ENCODE measurements around the gene FXYD4. TPM values are rescaled to one million over a fixed set of nuclear protein-coding genes. Genes with fewer than 3 reads are reported as not detected.

FXYD4 gene
- total RNA-seq, 2 experiments from 2014 or later: not detected

DNA sequence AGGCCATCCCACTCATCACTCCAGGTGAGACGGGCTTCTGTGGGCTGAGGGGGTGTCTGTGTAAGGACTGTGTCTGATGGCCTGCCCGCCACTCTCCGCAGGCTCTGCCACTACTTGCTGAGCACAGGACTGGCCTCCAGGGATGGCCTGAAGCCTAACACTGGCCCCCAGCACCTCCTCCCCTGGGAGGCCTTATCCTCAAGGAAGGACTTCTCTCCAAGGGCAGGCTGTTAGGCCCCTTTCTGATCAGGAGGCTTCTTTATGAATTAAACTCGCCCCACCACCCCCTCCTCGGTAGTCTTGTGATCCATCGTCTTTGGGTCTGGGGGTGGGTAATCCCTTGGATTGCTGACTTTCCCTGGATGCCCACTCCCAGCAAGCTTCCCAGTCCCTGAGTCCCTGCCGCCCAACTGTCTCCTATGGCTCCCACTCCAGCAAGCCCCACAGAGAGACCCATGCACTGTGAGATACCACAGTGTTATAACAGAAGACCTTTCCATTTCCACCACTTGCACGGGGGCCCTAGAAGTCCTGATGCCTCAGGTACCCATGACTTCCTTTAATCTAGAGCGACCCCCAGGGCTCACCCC lies 4.7 kb downstream of the FXYD4 start:
- no peak for ATAC-seq
- no peak for DNase-seq
- ChIA-PET POLR2A (no interaction called here), CTCF (interaction anchor here (0.6 kb wide), 1 partner anchor 31 kb away, joined by 4 read pairs; no protein-coding TSS in a partner anchor)
- intact Hi-C loops (cut with DNase I, micrococcal nuclease): no loop called here
- H3K4me1 Mint-ChIP-seq: peaks cover 4% of the 10 kb centered on the region
- H3K27me3 Mint-ChIP-seq: no peaks in the 10 kb centered on the region
- no peaks in the 10 kb centered on the region for H3K36me3 Mint-ChIP-seq (ENCODE audit: low read depth)
- no peaks in the 10 kb centered on the region for H3K9me3 Mint-ChIP-seq (ENCODE audit: low read depth)
- no peak overlapping the region for H3K27ac Mint-ChIP-seq
- H3K4me3 Mint-ChIP-seq: no peak overlapping the region

DNA sequence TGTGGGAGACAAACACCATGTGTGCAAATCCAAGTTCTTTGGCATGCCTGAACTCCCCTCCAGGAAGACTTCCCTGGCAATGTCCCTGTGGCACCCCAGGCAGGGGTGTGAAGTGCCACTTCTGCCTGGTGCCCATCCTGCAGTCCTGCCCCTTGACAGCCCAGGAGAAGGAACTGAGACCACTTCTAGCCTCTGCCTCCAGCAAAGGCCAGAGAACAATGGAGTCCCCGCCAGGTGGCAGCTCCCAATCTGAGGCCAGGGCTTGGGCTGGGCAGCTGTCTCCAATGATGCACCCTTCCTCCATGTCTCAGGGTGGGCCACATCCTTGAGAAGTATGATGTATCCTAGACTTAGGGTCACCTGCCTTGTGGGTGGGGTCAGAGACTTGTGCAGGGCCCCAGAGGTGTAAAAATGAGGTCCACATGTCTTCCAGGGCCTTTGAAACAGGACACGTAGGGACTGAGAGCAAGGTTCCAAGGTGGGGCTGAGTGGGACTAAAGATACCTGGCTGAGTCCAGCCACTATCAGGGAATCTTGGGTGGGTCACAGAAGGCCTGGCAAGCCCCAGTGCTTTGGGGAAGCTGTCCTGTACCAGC lies 5.5 kb downstream of the FXYD4 start:
- Mint-ChIP-seq H3K27me3 (no peaks in the 10 kb centered on the region), H3K36me3 (ENCODE audit: low read depth) (no peaks in the 10 kb centered on the region), H3K27ac (no peak overlapping the region), H3K9me3 (ENCODE audit: low read depth) (no peaks in the 10 kb centered on the region), H3K4me3 (no peak overlapping the region), H3K4me1 (peaks cover 4% of the 10 kb centered on the region)
- no peak for DNase-seq
- intact Hi-C loops (cut with DNase I, micrococcal nuclease): no loop called here
- no peak for ATAC-seq
- CTCF ChIA-PET: interaction anchor here (0.6 to 0.8 kb wide), 2 partner anchors 30 to 67 kb away, joined by 3 to 4 read pairs; no protein-coding TSS in a partner anchor
- POLR2A ChIA-PET: no interaction called here

DNA sequence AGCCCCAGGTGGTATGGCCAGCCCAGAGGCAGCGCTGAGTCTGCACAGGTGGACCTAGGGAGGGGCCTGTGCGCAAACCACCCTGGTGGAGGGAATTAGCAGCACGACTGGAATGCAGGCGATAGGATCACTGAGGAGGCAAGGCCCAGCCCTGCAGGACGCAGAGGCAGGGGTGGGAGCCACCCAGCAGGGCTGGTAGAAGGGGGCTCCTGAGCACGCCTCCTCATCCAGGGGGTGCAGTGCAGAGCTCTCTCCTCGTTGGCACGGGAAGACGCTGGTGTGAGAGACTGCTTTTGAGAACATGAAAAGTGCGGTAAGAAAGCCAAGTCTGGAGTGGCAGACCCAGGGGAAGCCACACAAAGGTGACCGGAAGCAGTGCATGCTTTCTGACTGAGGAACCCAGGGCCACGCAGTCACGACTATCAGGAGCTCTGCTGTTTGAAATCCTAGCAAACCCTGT lies 6.0 kb downstream of the FXYD4 start:
- H3K27ac Mint-ChIP-seq: no peak overlapping the region
- H3K9me3 Mint-ChIP-seq (ENCODE audit: low read depth): no peaks in the 10 kb centered on the region
- H3K27me3 Mint-ChIP-seq: no peaks in the 10 kb centered on the region
- H3K4me3 Mint-ChIP-seq: no peak overlapping the region
- intact Hi-C loops (cut with DNase I, micrococcal nuclease): no loop called here
- no peaks in the 10 kb centered on the region for H3K36me3 Mint-ChIP-seq (ENCODE audit: low read depth)
- POLR2A ChIA-PET: no interaction called here
- CTCF ChIA-PET: interaction anchor here (0.8 kb wide), 1 partner anchor 67 kb away, joined by 3 read pairs; no protein-coding TSS in a partner anchor
- no peak for ATAC-seq
- H3K4me1 Mint-ChIP-seq: peaks cover 4% of the 10 kb centered on the region
- DNase-seq: no peak

DNA sequence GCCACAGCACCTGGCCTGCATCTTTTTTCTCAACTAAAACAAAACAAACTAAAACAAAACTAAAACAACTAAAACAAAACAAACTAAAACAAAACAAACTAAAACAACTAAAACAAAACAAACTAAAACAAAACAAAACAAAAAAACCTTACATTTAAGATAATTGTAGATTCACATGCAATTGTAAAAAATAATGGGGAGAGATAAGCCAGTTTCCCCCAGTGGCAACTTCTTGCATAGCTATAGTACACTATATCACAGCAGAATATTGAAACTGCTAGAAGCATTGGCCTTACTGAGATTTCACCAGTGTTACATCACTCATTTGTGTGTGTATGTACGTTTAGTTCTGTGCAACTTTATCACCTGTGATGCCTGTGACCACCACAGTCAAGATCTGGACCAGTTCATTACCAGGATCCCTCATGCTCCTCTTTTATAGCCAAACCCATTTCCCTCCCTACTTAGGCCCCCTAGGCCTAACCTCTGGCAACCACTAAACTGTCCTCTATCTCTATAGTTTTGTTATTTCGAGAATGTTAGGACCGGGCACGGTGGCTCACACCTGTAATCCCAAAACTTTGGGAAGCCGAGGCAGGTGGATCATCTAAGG lies 9.3 kb downstream of the FXYD4 start:
- no peaks in the 10 kb centered on the region for H3K9me3 Mint-ChIP-seq (ENCODE audit: low read depth)
- H3K36me3 Mint-ChIP-seq (ENCODE audit: low read depth): peaks cover 3% of the 10 kb centered on the region
- no peak for DNase-seq
- no peak overlapping the region for H3K4me3 Mint-ChIP-seq
- peak; percentile 69 for ATAC-seq
- intact Hi-C loops (cut with DNase I, micrococcal nuclease): no loop called here
- CTCF ChIA-PET: interaction anchor here (0.6 to 1.2 kb wide), 6 partner anchors 8 to 89 kb away, joined by 3 to 4 read pairs (median 3); no protein-coding TSS in a partner anchor
- H3K27me3 Mint-ChIP-seq: no peaks in the 10 kb centered on the region
- H3K27ac Mint-ChIP-seq: peak overlapping the region; percentile 29
- POLR2A ChIA-PET: interaction anchor here (0.7 kb wide), 1 partner anchor 92 kb away, joined by 4 read pairs; no protein-coding TSS in a partner anchor
- H3K4me1 Mint-ChIP-seq: peaks cover 4% of the 10 kb centered on the region

DNA sequence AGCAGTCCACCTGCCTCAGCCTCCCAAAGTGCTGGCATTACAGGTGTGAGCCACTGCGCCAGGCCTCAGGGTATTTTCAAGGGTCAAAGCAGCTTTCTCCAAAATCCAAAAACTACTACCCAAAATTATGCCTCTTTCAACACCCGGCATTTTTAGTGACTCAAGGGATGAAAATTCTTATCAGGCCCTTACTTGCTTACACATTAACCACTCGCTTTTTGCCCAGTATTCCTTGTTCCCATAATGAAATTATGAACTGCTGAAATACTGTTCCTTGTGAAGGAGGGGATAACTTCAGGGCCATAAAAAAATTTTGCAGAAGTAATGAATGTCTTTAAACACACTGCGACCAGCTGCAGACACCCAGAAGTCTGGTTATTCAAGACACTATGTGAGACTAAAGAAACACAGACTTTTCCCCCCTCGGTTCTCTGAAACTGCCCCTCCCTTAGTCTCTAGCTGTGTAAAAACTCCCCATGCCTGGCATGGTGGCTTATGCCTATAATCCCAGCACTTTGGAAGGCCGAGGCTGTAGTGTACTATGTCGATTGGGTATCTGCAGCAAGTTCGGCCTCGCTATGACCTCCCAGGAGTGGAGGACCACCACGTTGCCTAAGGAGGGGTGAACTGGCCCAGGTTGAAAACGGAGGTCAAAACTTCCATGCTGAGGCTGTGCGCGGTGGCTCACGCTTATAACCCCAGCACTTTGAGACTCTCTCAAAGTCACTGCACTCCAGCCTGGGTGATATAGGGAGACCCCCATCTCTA lies 12.0 kb downstream of the FXYD4 start:
- POLR2A ChIA-PET: interaction anchor here (0.6 to 0.8 kb wide), 2 partner anchors 16 to 65 kb away, joined by 3 to 4 read pairs; no protein-coding TSS in a partner anchor
- no peak for ATAC-seq
- H3K36me3 Mint-ChIP-seq (ENCODE audit: low read depth): peaks cover 27% of the 10 kb centered on the region
- intact Hi-C loops (cut with DNase I, micrococcal nuclease): no loop called here
- no peak overlapping the region for H3K27ac Mint-ChIP-seq
- DNase-seq: no peak
- peaks cover 25% of the 10 kb centered on the region for H3K4me1 Mint-ChIP-seq
- H3K27me3 Mint-ChIP-seq: no peaks in the 10 kb centered on the region
- no peaks in the 10 kb centered on the region for H3K9me3 Mint-ChIP-seq (ENCODE audit: low read depth)
- H3K4me3 Mint-ChIP-seq: no peak overlapping the region
- CTCF ChIA-PET: interaction anchor here (0.5 to 1.1 kb wide), 3 partner anchors 17 to 188 kb away, joined by 3 read pairs; no protein-coding TSS in a partner anchor

DNA sequence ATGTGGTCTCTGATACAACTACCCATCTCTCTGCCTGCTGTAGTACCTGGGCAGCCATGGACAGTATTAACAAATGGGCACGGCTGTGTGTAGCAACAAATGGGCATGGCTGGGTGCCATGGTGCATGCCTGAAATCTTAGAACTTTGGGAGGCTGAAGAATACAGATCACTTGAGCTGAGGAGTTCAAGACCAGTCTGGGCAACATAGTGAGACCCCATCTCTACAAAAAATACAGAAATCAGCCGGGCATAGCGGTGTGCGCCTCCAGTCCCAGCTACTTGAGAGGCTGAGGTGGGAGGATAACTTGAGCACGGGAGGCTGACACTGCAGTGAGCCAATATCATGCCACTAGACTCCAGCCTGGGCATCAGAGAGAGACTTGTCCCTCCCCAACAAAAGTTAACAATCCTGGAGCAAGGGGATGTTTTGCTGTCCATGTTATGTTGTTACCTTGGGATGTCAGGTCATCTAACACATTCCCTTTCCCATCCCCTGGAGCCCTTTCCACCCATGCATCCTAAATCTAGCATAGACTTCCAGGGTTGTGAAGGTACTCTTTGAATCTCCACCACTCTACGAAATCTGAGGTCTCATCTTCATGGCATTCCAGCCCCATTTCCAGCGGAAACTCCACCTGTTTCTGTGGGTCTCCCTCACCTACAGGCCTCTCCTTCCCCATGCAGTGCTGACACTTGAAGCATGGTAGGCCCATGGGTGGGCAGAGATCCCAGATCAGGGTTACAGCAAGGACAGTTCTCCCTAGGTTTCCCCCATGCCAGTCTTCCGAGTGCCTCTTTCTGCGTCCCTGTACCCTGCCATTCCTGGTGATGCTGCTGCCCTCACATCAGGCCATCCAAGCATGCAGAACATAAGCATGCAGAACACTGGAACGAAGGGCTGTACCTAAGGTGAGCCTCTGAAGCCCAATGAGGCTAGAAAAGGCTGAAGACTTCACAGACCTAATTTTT lies 13.1 kb downstream of the FXYD4 start:
- ATAC-seq: peak; percentile 30
- POLR2A ChIA-PET: interaction anchor here (0.6 to 0.8 kb wide), 2 partner anchors 11 to 51 kb away, joined by 3 to 8 read pairs; no protein-coding TSS in a partner anchor
- peaks cover 33% of the 10 kb centered on the region for H3K4me1 Mint-ChIP-seq

DNA sequence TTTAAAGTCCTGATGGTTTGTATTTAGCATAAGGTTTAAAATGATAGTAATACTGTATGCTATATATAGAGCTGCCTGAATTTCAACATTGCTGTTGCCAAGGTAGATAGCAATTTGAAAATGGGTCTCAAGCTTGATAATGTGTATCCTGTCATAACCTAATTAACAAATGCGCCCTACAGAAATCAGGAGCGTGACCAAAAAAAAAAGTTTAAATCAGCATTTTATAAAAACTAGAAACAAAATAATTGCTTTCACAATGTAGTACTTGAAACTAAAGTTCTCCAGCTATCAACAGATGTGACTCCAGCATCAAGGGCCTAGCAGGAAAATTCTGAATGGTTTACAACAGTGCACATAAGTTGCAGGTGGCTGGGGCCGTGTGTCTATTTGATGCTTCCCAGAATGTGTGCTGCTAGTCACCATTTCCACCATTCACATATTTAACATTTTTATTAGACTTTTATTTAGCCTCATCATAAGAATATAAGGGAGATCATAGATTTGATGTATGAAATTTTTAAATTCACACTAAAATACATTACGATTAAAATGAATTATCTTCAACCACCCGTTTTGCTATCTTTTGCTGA lies 14.1 kb downstream of the FXYD4 start:
- H3K4me3 Mint-ChIP-seq: no peak overlapping the region
- H3K27ac Mint-ChIP-seq: peak overlapping the region; percentile 68
- DNase-seq: no peak

More for the DNA sequence above, 13.1 kb downstream of the FXYD4 start:
- H3K9me3 Mint-ChIP-seq (ENCODE audit: low read depth): no peaks in the 10 kb centered on the region
- no peak overlapping the region for H3K4me3 Mint-ChIP-seq
- intact Hi-C loops (cut with DNase I, micrococcal nuclease): no loop called here
- H3K36me3 Mint-ChIP-seq (ENCODE audit: low read depth): peaks cover 39% of the 10 kb centered on the region
- CTCF ChIA-PET: interaction anchor here (0.6 to 1.1 kb wide), 3 partner anchors 9 to 78 kb away, joined by 3 to 4 read pairs (median 3); no protein-coding TSS in a partner anchor
- DNase-seq: peak; percentile 18
- H3K27me3 Mint-ChIP-seq: no peaks in the 10 kb centered on the region
- peak overlapping the region; percentile 10 for H3K27ac Mint-ChIP-seq

DNA sequence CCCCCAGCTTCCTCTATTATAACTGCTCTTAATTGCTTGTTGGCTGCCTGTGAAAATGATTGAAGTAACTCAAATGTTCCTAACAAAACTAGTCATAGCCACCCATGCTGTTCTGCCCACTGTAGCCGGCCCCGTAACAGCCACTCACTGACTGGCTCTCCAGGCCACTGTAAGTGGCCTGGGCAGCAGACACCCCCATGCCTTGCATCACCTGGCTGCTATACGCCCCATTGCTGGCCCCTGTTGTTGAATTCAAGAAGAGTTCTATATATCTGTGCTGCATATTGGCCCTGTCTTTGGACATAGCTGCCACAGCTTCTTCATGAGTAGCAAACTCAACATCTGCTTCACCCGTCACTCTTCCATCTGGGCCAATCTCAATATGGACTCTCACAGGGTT lies 15.1 kb downstream of the FXYD4 start:
- intact Hi-C loops (cut with DNase I, micrococcal nuclease): no loop called here
- no peaks in the 10 kb centered on the region for H3K27me3 Mint-ChIP-seq
- H3K27ac Mint-ChIP-seq: peak overlapping the region; percentile 49
- DNase-seq: no peak
- H3K4me1 Mint-ChIP-seq: peaks cover 47% of the 10 kb centered on the region
- peaks cover 59% of the 10 kb centered on the region for H3K36me3 Mint-ChIP-seq (ENCODE audit: low read depth)
- no peak overlapping the region for H3K4me3 Mint-ChIP-seq
- H3K9me3 Mint-ChIP-seq (ENCODE audit: low read depth): no peaks in the 10 kb centered on the region
- POLR2A ChIA-PET: interaction anchor here (0.6 kb wide), 1 partner anchor 19 kb away, joined by 3 read pairs; no protein-coding TSS in a partner anchor
- ATAC-seq: no peak
- CTCF ChIA-PET: interaction anchor here (1.2 kb wide), 1 partner anchor 32 kb away, joined by 6 read pairs; no protein-coding TSS in a partner anchor

More for the DNA sequence above, 14.1 kb downstream of the FXYD4 start:
- intact Hi-C loops (cut with DNase I, micrococcal nuclease): no loop called here
- CTCF ChIA-PET: interaction anchor here (0.6 to 1.2 kb wide), 5 partner anchors 8 to 77 kb away, joined by 3 to 6 read pairs (median 3); no protein-coding TSS in a partner anchor
- Mint-ChIP-seq H3K36me3 (ENCODE audit: low read depth) (peaks cover 48% of the 10 kb centered on the region), H3K9me3 (ENCODE audit: low read depth) (no peaks in the 10 kb centered on the region), H3K27me3 (no peaks in the 10 kb centered on the region), H3K4me1 (peaks cover 42% of the 10 kb centered on the region)
- POLR2A ChIA-PET: interaction anchor here (0.6 to 0.8 kb wide), 2 partner anchors 10 to 50 kb away, joined by 3 to 8 read pairs; no protein-coding TSS in a partner anchor
- ATAC-seq: no peak

DNA sequence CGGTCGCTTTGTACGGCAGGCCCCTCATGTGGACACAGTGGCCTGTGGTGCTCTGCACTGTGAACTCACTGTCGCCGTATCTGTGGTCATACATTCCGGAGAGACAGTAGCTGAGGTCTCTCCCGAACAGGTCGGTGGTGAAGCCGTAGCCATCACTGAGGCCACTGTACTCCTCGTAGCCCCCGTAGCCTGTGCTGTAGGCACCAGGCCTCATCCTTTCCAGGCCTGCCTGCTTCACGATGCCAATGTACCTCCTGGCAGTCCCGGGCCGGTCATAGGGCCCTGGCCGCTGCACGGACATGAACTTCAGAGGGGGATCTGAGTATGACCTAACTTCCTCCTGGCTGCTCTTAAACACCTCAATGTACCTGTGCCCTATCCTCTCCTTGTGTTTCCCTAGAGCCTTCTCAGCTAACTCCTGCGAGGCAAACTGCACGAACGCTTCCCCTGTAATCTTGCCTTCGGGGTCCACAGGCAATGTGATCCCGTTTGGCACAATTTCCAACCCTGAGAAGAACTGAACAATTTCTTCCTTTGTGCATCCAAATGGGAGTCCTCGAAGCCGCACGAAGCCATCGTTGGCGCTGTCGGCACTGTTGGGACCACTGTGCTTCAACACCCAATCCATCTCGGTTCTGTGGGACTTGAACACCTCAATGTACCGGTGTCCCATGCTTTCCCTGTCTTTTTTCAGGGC lies 15.7 kb downstream of the FXYD4 start:
- POLR2A ChIA-PET: no interaction called here
- no peak for ATAC-seq
- intact Hi-C loops (cut with DNase I, micrococcal nuclease): no loop called here
- no peaks in the 10 kb centered on the region for H3K9me3 Mint-ChIP-seq (ENCODE audit: low read depth)
- peak overlapping the region; percentile 49 for H3K27ac Mint-ChIP-seq
- no peaks in the 10 kb centered on the region for H3K27me3 Mint-ChIP-seq
- no peak overlapping the region for H3K4me3 Mint-ChIP-seq
- CTCF ChIA-PET: interaction anchor here (1.0 kb wide), 1 partner anchor 8 kb away, joined by 3 read pairs; no protein-coding TSS in a partner anchor
- H3K36me3 Mint-ChIP-seq (ENCODE audit: low read depth): peaks cover 65% of the 10 kb centered on the region
- no peak for DNase-seq
- peaks cover 51% of the 10 kb centered on the region for H3K4me1 Mint-ChIP-seq
